ENCODE measurements around the gene MOV10L1. TPM values are rescaled to one million over a fixed set of nuclear protein-coding genes. Genes with fewer than 3 reads are reported as not detected.

The MOV10L1 gene
- total RNA-seq, 4 donors from 2014 or later, result 0.25 TPM; not detected in 3

- TF ChIP-seq POLR2A (IDR thresholded peaks at IDR 0.05) (no peak), CTCF (IDR thresholded peaks at IDR 0.05 in 4 of 5, conservative IDR thresholded peaks at IDR 0.05 in 1 of 5) (no peak)
- Histone ChIP-seq H3K4me3 (no peak overlapping the region), H3K4me1 (no peaks in the 10 kb centered on the region), H3K36me3 (no peaks in the 10 kb centered on the region), H3K9me3 (no peaks in the 10 kb centered on the region), H3K27ac (no peak overlapping the region), H3K27me3 (peaks cover 10 to 18% (median 13%) of the 10 kb centered on the region in 3 donors)
- DNase-seq (no peak), ATAC-seq (no peak)
- in situ Hi-C loops (cut with MboI; ENCODE audit: low sequenced_read_pairs in 4 of 4) (no loop called here), intact Hi-C loops (cut with DNase I; ENCODE audit: low total_unique reads) (no loop called here)
Observed at GRCh38 chr22:50053861-50054260, 35.9 kb upstream of the MOV10L1 start.

- in situ Hi-C loops (cut with MboI; ENCODE audit: low sequenced_read_pairs in 4 of 4) (no loop called here), intact Hi-C loops (cut with DNase I; ENCODE audit: low total_unique reads) (no loop called here)
- peaks cover 28 to 39% (median 33%) of the 10 kb centered on the region in 3 donors for H3K27me3 ChIP-seq
- H3K4me1 ChIP-seq, result no peaks in the 10 kb centered on the region
- ATAC-seq (no peak), DNase-seq (no peak)
- TF ChIP-seq POLR2A (IDR thresholded peaks at IDR 0.05), result no peak
- no peak for TF ChIP-seq CTCF (IDR thresholded peaks at IDR 0.05 in 4 of 5, conservative IDR thresholded peaks at IDR 0.05 in 1 of 5)
- no peak overlapping the region for H3K27ac ChIP-seq
- H3K4me3 ChIP-seq, result no peak overlapping the region
- no peaks in the 10 kb centered on the region for H3K9me3 ChIP-seq
- no peaks in the 10 kb centered on the region for H3K36me3 ChIP-seq
Observed at GRCh38 chr22:50056214-50056972, 33.4 kb upstream of the MOV10L1 start.

DNA sequence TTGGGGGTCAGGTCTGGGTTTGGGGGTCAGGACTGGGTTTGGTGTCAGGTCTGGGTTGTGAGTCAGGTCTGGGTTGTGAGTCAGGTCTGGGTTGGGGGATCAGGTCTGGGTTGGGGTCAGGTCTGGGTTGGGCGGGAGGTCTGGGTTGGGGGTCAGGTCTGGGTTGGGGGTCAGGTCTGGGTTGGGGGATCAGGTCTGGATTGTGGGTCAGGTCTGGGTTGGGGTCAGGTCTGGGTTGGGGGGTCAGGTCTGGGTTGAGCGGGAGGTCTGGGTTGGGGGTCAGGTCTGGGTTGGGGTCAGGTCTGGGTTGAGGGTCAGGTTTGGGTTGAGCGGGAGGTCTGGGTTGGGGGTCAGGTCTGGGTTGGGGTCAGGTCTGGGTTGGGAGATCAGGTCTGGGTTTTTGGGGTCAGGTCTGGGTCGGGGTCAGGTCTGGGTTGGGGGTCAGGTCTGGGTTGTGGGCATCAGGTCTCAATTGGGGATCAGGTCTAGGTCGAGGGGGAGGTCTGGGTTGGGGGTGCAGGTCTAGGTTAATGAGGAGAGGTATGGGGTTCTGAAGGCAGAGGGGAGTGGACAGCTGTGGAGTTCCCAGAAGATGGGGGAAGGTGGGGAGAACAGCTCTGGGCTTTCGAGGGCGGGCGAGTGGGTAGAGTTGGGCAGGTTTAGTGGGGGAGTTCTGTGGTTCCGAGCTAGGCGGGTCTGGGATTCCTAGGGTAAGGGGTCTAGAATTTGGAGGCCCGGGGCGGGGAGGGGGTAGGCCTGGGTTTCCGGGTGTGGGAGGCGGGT lies 32.3 kb upstream of the MOV10L1 start:
- H3K4me1 ChIP-seq, result no peaks in the 10 kb centered on the region
- intact Hi-C loops (cut with DNase I; ENCODE audit: low total_unique reads), result no loop called here
- H3K27me3 ChIP-seq, result peaks cover 28 to 34% (median 33%) of the 10 kb centered on the region in 3 donors
- ATAC-seq (no peak), DNase-seq (no peak)
- no peaks in the 10 kb centered on the region for H3K9me3 ChIP-seq
- no peak overlapping the region for H3K4me3 ChIP-seq
- H3K36me3 ChIP-seq, result no peaks in the 10 kb centered on the region
- no peak for TF ChIP-seq CTCF (IDR thresholded peaks at IDR 0.05 in 4 of 5, conservative IDR thresholded peaks at IDR 0.05 in 1 of 5)
- TF ChIP-seq POLR2A (IDR thresholded peaks at IDR 0.05), result no peak
- in situ Hi-C loops (cut with MboI; ENCODE audit: low sequenced_read_pairs in 4 of 4), result no loop called here
- H3K27ac ChIP-seq, result no peak overlapping the region

GRCh38 chr22:50058061-50058905 lies 31.5 kb upstream of the MOV10L1 start, which contains the start of gene TTLL8:
TSS of gene TTLL8 (minus strand) at chr22:50058298.
- Histone ChIP-seq H3K36me3 (no peaks in the 10 kb centered on the region), H3K27ac (no peak within 1 kb of the TSS), H3K4me3 (no peak within 1 kb of the TSS), H3K4me1 (no peaks in the 10 kb centered on the region), H3K9me3 (no peaks in the 10 kb centered on the region), H3K27me3 (peaks cover 28 to 34% (median 33%) of the 10 kb centered on the region in 3 donors)
- in situ Hi-C loops (cut with MboI; ENCODE audit: low sequenced_read_pairs in 4 of 4) (no loop called here), intact Hi-C loops (cut with DNase I; ENCODE audit: low total_unique reads) (no loop called here)
- TF ChIP-seq POLR2A (IDR thresholded peaks at IDR 0.05) (no peak), CTCF (IDR thresholded peaks at IDR 0.05 in 4 of 5, conservative IDR thresholded peaks at IDR 0.05 in 1 of 5) (no peak)
- no peak for DNase-seq
- no peak for ATAC-seq

Measured in gastrocnemius medialis (tissue), 4 donors.